ENCODE results near the gene RCHY1. TPM values are rescaled to one million over a fixed set of nuclear protein-coding genes. Genes with fewer than 3 reads are reported as not detected.

RCHY1 gene
- total RNA-seq = 13.2 and 36.7 TPM in 2 replicates

DNA sequence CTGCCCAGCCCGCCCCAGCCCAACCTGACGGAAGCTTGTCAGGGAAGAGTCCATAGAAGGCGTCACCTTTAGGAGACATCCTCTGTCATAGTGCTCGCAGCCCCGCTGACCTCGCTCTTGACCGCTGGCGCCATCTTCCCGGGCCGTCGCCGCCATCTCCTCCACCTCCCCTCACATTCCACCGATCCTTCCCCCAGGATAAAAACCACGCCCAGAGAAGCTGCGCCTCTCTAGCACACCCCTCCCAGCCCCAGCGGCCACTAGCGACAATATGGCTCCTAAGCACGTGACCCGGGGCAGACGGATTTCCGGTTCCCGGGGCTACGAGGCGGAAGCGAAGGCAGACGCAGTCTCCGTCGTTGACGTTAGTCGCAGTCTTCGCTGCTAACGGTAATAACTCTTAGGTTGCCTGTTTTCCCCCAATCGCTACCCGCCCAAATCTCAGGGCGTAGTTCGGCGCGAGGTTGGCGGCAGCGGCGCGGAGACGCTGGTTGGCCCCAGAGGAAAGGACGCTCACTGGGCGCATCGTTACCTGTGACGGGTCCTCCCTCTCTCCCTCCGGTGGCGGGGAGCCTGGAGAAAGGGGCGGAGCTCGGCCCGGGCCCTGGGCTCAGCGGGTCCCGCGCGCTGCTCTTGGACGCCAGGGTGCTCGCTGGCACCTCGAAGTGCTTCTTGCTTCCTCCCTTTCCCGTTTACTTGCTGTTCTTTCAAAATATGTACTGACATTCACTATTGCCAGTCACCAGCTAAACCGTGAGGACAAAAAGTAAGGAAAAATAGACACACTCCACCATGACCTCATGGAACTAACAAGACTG lies at the start of gene RCHY1, which contains the start of gene THAP6:
Gene RCHY1, minus strand, starts transcription at position 273 of the 818 bp plus-strand sequence. Its CDS starts 117 bp downstream, at position 156.
Gene THAP6, plus strand, starts transcription at position 343 of the 818 bp plus-strand sequence. CDS start 980 bp downstream, outside the sequence.

GRCh38 chr4:75555294-75556164 lies 41.3 kb upstream of the RCHY1 start, which contains the start of gene ODAPH:
ODAPH (plus strand) TSS chr4:75556066; CDS start chr4:75556083, 17 bp downstream.

Other genes with a start within 250 kb of the RCHY1 start
- gene THAP6, start 70 bp upstream of the RCHY1 start, total RNA-seq = 14.7 and 22.5 TPM in 2 replicates
- not detected in 2 replicates for gene ODAPH, start 41.7 kb upstream of the RCHY1 start, total RNA-seq
- 1.3 and 2.5 TPM in 2 replicates for gene CDKL2, start 116.1 kb upstream of the RCHY1 start, total RNA-seq
- 161 and 185 TPM in 2 replicates for gene G3BP2, start 159.0 kb upstream of the RCHY1 start, total RNA-seq
- gene USO1, start 210.2 kb upstream of the RCHY1 start, total RNA-seq = 124 and 129 TPM in 2 replicates